C4-2B (cell line): ENCODE data around the gene PSG6.
"Not testable (repeated sequence)": the region's sequence is repeated elsewhere in the genome, so short reads cannot be mapped to it uniquely, and the experiment has no call there.

ENCODE experiments used
- ZFX ChIP-seq: fragments of 450-650 bp; IDR thresholded peaks from 2 replicates; pipeline ENCODE4 v1.6.1; 2017
- TF ChIP-seq, protein P1 (sequence below): fragments of 450-650 bp; conservative IDR thresholded peaks from 2 replicates; pipeline ENCODE4 v1.5.1; 2017; ENCODE audit warnings: mild to moderate bottlenecking

DNA sequence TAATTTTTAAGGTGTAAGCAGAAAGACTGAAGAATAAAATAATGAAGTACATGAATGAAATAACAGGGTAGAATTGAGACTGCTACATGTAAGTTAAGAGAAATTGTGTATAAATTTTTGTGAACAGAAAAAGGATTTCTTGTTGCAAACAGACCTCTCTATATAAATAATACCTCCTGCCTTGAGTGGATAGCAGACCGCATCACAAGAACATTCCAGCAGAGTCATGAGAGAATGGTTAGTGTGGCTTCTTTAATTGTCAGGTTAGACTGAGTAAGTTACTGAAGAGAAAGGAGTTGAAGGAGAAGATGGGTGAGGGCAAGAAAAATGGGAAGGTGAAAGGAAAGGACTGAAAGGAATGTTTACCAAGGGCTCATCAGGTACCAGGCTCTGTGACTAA lies 18.6 kb downstream of the PSG6 start:
- TF ChIP-seq, protein P1, sequence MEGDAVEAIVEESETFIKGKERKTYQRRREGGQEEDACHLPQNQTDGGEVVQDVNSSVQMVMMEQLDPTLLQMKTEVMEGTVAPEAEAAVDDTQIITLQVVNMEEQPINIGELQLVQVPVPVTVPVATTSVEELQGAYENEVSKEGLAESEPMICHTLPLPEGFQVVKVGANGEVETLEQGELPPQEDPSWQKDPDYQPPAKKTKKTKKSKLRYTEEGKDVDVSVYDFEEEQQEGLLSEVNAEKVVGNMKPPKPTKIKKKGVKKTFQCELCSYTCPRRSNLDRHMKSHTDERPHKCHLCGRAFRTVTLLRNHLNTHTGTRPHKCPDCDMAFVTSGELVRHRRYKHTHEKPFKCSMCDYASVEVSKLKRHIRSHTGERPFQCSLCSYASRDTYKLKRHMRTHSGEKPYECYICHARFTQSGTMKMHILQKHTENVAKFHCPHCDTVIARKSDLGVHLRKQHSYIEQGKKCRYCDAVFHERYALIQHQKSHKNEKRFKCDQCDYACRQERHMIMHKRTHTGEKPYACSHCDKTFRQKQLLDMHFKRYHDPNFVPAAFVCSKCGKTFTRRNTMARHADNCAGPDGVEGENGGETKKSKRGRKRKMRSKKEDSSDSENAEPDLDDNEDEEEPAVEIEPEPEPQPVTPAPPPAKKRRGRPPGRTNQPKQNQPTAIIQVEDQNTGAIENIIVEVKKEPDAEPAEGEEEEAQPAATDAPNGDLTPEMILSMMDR = not testable (repeated sequence)
- TF ChIP-seq ZFX = not testable (repeated sequence)
